ENCODE results near the gene KRT33A.

KRT33A gene

DNA sequence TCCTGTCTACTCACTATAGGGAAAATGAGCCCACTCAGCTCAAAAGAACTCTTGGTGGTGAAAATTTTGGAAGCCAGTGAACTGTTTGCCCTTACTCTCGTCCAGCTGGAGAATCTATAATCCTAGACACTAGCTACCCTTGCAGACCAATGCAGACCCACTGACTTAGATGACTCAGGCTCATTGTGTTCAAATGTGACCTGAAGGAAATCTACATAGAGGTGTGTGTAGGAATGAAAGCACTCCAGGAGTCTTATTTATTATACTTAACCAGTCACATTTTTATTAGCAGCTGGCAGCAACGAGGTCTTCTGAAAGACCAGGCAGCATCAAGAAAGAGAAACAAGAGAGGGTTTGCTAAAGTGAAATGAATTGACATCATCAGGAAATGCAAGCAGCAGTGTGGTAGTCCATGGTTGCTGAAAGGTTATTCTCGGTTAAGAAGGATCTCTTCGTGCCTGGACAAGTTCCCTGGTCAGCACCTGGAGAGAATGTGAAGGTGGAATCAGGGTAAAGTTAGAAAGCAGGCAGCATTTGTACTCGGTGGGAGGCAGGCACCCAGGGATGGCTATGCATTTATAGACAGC is 49.3 kb downstream of the KRT33A start:
- no peak for DNase-seq

- DNase-seq: no peak
Observed at GRCh38 chr17:41298458-41299135, 52.0 kb downstream of the KRT33A start.

DNA sequence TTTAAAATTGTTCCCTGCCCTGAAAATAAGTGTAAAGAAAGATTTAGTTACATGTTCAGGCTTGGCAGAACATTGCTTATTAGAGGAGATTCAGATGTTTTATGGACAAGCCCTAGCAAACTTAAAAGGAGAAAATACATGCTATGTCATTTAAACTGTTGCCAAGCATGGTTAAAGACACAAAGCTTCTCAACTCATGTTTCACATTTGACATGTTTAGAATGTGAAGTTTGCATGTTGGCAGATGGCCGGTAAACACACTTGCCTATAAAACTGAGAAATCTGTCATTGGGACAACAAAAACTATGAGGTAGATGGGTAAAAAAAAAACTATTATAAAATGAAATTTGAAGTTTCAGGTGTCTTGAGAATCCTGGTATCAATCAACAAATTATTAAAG is 53.8 kb downstream of the KRT33A start:
- no peak for DNase-seq

Data from SHP77 (cell line).